Measurements from ENCODE around the gene RNASE8.
A peak's percentile ranks its signal among the peaks of the same experiment; 100 is the strongest.
"Not testable (repeated sequence)": the region's sequence is repeated elsewhere in the genome, so short reads cannot be mapped to it uniquely, and the experiment has no call there.

The RNASE8 gene, protein sequence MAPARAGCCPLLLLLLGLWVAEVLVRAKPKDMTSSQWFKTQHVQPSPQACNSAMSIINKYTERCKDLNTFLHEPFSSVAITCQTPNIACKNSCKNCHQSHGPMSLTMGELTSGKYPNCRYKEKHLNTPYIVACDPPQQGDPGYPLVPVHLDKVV

DNA sequence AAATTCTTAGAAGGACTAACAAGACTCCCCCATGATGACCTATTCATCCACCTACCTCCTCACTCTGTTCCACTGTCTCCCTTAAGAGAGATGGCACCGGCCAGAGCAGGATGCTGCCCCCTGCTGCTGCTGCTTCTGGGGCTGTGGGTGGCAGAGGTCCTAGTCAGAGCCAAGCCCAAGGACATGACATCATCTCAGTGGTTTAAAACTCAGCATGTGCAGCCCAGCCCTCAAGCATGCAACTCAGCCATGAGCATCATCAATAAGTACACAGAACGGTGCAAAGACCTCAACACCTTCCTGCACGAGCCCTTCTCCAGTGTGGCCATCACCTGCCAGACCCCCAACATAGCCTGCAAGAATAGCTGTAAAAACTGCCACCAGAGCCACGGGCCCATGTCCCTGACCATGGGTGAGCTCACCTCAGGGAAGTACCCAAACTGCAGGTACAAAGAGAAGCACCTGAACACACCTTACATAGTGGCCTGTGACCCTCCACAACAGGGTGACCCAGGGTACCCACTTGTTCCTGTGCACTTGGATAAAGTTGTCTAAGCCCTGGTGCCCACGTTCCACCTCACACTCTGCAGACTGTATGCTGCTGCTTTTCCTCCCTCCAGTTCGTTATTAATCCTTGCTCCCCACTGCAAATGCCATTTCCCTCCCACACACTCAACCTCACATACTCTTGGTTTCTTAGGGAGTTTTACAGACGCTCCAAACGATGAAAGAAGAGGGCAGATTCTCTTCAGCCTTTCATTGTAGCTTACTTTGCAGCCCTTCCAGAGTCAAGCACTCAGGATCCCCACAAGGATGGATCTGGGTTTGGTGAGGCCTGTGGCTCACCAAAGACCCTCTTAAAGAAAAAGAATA lies at the start of gene RNASE8:
RNASE8 (plus strand) TSS at position 20 of the 873 bp plus-strand sequence; CDS start at position 91, 71 bp downstream.
- no peak for DNase-seq

DNA sequence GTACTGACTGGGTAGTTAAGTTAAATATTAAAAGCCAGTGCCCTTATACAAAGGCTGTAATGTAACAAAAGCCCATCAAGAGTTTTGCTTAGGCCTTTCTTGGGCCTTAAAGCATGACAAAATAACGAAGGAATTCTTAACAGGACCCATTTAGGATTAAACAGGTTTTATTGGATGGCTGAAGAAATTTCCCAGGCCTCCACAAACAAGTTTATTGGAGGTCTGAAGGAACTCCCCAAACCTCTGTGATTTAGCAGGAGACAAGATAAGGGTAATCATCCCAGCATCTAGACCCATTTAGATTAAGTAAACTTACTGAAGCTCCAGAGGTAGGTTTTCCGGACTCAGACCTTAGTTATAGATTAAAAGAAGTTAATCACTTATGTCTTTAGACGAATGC lies 47.9 kb upstream of the RNASE8 start:
- not testable (repeated sequence) for DNase-seq

DNA sequence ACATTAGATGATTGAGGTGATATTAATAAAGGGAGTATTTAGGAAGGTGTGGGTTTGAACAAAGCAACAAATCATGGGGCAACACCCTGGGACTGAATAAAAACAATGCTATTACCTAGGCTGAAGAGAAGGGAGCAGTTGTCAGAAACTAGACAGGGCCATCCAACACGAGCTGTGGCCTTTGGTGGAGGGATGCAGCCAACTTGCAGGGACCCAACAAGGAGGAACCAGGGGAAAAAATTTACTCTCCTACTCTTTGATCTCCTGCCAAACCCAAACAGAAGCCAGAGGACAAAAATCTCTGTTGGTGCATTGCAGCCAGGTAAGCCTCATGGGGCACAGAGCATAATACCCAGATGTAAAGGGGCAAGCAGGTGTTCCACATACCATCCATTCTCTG lies 46.5 kb upstream of the RNASE8 start:
- no peak for DNase-seq

DNA sequence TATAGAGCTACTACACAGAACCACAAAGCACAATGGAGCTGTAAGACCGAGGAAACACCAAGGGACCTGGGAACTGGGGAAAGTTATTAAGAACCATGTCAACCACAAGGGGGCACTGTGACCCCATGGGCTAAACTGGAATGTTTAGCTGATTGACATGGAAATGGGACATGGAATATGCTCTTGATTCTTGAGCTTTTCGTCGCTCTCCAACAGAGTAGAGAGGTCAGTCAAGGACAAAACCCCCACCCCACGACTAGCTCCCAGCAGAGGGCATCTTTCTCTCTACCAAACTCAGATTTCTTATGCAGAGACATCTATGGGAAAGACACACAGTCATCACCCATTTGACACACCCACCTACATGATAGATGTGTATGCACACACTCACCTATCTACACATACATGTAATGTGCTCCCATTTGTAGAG lies 42.8 kb upstream of the RNASE8 start:
- peak; percentile 73 to 95 for DNase-seq

DNA sequence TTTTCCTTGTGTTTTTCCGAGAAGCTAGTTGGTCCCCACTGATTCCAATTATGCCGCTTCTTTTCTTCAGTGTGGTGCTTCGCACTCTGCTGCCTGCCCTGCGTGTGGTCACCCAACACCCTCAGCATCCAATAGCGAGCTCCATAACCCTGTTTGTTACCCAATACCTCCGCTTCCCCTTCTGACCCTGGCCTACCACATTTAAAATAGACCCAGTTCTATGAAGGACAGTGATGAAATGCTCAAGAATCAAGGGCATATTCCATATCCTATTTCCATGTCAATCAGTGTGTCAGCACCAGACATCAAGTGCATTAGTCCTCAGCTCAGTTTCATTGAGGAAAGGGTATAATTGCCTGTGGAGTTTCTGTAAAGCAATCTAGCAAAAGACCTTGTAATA lies 42.3 kb upstream of the RNASE8 start:
- DNase-seq: no peak

DNA sequence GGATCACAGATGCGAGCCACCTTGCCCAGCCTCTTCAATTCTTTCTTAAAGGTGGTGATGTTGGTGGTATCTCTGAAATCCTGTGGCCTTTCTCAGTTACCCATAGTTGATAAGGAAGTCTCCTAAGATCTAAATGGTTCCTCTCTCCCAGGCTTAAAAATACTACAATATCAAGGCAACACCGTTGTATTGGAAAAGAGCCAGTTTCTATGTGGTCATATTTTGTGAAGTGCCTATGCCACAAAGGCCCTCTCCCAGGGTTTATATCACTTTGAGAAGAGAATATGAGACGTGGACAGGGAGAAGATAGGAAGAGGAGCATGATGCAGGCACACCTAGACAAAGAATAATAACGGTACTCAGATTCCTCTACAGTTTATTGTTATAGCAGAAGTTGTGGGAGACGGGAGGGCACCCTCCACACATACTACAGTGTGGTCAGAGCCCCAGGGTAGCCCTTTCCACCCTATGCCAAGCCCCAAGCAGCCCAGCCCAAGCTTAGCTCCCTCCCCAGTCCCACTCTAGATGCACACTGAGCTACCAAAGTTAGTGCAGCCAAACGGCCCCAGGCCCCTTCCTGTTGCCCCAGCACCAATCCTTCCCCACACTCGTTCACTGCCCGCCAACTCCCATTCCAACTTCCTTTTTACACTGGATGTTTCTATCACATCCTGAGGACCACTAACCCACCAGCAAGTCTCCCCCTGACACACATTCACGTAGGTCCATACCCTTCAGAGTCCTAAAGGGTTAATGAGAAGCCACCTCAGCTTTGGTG lies 41.0 kb upstream of the RNASE8 start:
- no peak for DNase-seq

DNA sequence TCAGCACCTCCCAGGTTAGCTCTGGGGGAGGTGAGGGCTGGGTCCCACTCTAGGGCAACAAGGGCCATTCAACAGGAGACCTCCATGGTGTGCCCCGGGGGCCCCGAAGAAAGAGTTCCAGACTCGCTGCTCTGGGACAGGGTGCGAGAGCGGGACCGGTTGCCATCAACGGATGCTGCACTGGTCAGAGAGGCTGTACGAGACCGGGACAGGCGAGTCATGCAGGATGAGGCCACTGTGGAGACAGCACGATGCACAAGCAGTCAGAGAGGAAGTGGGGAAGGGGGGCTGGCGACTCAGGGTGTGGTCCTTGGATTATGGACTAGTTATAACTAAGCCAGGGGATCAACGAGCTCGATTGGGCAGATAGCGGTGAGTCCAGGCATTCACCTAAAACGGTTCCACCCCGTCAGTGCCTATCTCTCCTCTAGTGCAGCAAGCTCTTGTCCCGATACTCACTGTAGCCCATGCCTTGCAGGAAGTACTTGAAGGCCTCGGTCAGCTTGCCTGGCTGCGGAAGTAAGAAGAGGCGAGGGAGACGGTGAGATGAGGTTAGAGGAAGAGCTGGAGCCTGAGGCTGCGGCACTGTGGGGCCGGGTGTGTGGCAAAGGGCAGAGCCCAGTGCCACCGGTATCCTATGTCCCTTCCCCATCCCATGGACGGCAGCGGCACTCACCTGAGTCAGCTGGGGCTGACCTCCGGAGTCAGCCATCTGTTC lies 39.9 kb upstream of the RNASE8 start:
- DNase-seq: no peak

DNA sequence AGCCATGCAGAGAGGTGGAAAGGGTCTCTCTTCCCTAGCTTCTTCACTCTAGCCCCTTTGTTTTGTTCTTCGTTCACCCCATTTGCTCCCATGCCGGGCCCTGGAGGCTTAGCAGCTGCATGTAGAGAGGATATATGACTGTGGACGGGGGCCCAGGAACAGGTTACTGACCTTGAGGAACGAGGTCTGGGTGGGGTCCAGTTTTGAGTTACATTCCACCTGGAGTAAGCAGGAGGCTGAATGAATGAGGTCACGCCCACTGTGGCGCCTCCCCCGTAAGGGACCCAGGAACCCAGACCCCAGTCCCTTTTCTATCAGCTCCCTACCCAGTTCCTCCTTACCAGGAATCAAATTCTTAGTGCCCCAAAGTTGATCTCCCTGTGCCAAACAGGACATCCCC lies 39.3 kb upstream of the RNASE8 start:
- no peak for DNase-seq

DNA sequence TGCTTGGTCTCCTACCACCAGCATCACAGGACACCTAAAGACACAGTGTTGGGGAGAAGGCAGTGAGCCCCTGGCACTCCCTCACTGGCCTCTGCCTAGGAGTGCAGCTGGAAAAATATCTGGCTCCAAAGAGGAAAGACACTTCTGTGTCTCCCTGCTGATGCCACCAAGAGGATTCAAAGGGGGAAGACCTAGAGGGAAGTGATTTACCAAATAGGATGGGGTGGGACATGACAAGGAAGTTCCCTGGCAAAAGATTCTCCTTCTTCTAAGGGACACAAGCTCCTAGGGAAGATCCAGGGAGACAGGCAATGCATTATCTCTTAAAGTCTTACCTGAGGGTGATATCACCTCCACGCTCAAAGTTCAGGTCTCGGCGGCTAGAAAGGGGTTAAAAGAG lies 38.8 kb upstream of the RNASE8 start:
- DNase-seq: no peak

DNA sequence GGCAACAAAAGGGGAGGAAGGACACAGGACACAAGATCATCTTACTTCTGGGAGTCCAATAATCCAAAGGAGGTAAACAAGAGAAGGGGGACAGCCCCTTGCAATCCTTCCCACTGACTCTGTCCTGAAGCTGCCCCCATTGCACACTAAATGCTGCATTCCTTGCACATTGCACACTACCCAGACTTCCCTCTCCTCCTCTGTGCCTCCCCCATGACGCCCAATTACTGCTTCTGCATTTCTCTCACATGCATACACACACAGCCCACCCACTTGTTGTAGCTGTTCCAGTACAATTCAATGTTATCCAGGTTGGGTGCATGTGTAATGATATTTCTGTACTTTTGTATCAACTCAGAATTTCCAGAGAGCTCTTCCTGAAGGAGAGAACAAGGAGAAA lies 38.3 kb upstream of the RNASE8 start:
- DNase-seq: no peak

DNA sequence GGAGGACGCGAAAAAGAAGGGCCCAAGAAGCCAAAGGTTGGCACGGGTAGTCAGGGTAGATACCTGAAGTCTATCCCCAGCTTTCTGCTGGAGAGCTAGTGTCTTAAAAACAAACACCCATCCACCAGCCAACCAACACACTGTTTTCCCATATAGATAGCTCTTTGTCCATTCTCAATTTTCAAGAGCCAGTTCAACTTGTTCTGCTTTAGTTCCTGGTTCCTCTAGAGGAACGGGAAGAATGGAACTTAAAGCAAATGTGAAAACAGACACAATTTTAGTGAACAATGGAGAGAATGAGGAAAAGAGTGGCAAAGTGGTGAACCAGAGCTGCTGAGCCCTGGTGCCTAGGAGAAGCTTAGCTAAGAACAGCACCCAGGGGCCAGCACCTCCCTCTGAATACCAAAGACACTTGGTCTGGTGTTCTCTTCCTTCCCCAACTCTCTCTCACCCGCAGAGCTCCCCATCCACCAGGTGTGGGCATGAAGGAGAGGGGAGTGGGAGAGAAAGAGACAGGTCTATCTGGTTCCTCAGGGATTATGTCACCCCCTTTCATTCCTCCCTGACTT lies 36.6 kb upstream of the RNASE8 start:
- no peak for DNase-seq

DNA sequence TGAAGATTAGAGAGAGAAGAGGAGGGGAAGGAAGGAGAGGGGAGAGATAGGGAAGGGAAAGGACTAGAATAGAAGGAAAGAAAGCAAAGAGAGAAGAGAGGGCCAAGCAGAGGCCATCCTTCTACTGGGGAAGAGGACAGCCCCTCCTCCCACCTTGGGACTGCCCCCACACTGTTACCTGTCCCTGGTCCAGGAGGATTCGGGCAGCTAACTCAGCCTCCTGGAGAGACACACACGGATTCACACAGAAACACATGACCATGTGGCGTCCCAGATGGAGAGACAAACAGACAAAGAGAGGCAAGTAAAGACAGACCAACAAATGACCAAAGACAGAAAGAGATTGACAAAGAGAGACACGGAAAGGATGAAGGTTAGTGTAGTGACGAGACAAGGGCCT lies 34.9 kb upstream of the RNASE8 start:
- DNase-seq: no peak

DNA sequence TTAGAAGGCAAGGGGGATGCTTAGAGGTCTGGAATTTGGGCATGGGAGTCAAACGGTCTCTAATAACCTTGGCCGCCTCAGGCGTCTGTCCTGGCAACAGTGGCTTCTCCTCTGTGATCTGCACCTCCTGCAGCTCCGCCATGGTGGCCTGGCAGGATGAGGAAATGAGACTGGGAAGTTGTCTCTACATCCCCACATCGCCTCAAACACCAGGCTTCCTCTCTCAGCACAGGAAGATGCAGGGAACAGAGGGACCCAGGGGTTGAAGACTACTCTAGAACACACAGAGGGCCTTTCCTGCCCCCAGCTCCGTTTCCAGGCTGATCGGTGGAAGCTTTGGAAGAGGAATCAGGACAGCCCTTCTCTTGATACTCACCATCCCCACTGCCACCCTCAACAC lies 34.4 kb upstream of the RNASE8 start:
- no peak for DNase-seq

DNA sequence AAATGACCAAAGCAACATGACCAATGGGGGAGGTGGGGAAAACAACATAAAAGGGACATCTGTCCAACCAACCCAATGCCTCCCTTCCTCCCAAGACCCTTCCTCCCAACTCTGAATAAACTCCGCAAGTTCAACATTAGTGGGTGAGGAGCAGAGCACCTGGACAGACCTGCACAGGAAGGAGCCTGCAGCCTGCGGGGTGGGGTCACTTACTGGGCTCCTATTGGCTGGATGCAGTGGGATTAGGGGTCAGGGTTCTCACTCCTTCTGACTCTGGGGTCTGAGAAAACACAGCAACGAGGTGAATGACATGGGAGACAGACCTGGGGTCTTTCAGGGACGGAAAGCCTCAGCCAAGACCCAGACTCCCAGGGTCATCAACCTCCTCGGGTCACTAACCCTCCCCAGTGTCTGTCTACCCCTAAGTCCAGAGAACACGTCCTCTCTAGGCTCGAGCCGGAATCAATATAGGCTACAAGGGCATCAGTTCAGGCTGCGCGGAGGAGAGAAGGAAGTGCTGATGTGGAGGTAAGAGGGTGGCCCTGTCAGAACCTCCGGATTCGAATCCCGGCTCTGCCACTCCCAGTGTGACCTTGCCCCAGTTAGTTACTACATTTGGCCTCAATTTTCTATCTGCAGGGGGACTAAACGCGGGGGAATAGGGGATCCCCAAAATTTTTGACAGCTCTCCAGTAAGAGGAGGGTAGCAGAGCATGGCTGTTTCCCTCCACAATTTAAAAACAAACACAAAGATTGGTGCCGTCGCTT lies 33.6 kb upstream of the RNASE8 start:
- DNase-seq: no peak

DNA sequence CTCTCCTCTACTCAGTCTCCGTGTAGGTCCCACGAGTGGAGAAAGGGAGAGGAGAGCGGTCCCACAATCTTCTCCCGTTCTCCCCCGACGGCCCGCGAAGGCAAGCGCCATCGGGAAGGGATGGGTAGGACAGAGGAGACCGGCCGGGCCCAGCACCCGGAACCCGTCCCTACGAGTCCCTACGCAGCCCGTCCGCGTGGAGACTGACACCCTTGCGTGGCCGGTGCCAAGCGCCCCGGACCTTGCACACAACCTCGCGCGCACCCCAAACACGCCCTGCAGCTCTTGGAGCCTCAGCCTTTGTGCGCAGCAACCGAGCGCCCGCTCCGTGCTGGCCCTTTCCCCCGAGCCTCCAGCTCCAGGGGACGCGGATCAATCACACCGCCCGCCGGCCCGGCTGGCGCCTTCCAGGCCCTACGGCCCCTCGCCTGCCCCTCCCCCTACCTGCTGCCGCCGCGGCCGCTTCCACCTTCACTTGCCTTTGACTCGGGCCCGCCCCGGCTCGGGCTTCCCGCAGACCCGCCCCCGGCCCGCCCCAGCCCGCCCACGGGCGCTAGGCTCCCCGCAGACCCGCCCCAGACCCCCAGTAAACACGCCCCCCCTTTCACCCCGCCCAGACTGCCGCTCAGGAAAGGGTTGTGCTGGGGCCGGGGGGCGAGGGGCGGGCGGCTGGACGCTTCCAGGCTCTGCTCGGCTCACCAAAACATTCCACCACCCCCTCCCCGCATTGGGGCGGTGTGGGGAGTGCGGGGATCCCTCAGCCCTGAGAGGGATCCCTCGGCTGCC lies 32.8 kb upstream of the RNASE8 start, which contains the start of gene NDRG2:
NDRG2 (minus strand) TSS at position 477 of the 786 bp plus-strand sequence. CDS start 1,746 bp downstream, outside the sequence.
- DNase-seq: peak; percentile 49 to 70

DNA sequence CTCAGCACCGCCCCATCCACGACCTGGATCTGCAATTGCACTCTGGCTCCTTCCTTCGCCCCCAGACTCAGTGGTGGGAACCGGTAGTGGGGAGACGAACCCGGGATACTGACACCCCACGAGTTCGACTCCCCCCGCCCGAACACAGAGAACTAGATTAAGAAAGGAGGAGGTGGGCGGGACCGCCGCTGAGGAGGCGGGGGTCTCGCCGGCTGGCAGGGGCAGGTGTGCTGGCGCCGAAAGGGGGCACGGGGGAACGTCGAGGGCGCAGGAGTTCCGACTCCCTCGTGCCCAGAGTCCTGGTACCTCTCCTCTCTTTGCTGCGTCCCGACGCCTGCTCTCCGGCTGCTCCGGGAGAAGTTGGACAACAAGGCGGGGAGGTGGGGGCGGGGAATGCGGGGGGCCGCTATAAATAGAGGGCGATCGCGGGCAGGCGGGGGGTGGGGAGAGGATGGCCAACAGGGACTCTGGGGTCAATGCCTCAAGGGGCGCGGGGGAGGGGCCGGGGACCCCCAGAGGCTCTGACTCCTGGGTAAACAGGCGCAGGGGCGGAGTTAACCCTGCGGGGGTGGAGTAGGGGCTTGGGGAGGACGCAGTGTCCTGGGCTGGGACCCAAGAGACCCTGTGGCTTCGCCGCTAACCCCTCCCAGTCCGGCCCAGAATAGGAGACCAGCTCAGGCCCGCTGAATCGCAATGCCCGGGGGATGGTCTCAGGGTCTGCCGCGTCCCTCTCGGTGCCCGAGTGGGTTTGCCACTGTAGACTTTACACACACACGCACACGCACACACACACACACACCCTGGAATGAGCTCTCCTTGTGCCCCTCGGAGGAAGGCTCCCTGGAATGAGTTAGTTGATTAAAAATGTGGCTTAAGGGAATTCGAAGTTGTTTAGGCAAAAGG lies 32.0 kb upstream of the RNASE8 start:
- peak in 1 of 2 experiments; percentile 36 for DNase-seq

DNA sequence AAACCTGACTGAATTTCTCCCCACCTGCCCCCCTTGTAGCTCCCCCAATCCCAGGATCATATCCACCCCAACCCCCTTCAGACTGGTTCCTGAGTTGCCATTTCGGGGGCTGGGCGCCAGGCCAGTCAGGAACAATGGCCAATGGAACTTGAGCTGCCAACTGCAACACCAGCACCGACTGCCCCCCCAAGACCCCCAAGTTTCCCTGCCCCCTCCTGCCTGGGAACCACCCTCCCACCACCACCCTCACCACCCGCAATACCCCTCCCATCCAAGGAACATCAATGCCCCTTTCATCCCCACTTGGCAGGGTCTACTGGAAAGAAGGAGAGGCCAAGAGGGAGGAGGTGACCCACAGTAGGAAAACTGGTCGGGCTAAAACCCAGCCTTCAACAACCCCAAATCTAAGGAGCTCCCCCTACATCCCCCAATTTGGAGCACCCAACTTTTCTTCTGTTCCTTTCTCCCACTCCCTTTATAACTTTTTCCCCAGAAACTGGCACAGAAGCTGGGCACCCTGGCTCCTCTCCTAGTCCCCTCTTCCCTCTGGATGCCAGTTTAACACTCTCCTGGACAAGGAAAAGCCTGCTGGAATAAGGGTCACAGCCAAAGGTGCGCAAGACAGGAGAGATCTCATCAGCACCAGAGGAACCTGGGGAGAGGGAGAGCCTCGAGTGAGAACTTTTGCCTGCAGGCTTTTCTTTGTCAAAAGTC lies 31.2 kb upstream of the RNASE8 start:
- no peak for DNase-seq

DNA sequence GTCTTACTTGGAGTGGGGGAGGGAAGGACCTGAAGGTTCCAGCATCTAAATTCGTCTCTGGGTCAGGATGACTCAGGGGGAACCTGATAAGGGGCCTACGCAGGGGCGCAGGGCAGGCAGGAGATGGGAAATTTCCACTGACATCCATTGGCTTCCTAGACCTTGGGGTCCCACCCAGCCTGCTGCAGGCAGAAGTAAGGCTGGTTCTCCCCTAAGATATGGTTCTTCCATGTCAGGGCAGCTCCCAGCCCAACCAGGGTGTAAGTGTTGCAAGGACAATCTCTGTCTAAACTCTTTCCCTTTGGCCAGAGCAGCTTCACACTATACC lies 30.7 kb upstream of the RNASE8 start:
- DNase-seq: no peak

DNA sequence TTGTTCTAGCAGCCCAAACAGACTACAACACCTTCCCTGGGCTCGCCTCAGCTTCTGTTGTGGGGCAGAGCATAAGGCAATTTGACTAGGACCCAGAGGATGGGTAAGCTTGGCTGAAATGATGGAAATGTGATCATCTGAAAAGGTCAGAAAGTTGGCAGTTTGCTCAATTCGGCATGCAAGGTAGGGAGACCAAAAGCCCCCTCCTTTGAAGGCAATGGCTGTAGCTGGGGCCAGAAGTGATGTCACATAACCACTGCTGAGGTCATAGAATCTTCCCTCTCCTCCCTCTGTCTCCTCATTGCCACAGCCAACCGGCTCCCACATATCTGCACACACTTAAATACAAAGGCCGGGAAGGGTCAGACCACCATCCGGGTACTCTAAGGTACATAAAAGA lies 27.7 kb upstream of the RNASE8 start, which contains the start of gene TPPP2:
TPPP2 (plus strand) TSS at position 301 of the 400 bp plus-strand sequence. CDS start 365 bp downstream, outside the sequence.
- DNase-seq: no peak
